DOHH2 (cell line): ENCODE data around the gene TFF2.

Experiments
- H3F3A ChIP-seq: fragments of 200-600 bp; sonication (generic), shearing (Covaris generic); 2 replicates; pipeline ENCODE4 v1.6.0; 2016; ENCODE audit warnings: antibody characterized with exemption, mild to moderate bottlenecking; ENCODE audit not compliant: control insufficient read depth, insufficient read depth
- H3K27ac ChIP-seq: fragments of 200-600 bp; sonication (generic); 2 replicates; pipeline ENCODE4 v1.5.1; 2014; ENCODE audit warnings: low read depth, mild to moderate bottlenecking, low read length, moderate library complexity
- H3K27me3 ChIP-seq: fragments of 200-600 bp; sonication (generic); 2 replicates; pipeline ENCODE4 v1.6.1; 2014; ENCODE audit warnings: mild to moderate bottlenecking, low read length, mixed read lengths; ENCODE audit not compliant: control insufficient read depth
- H3K36me3 ChIP-seq: fragments of 200-600 bp; sonication (generic); 2 replicates; pipeline ENCODE4 v1.6.1; 2014; ENCODE audit warnings: mild to moderate bottlenecking, low read length, moderate library complexity, mixed read lengths; ENCODE audit not compliant: control insufficient read depth
- H3K4me1 ChIP-seq: fragments of 200-600 bp; sonication (generic); 2 replicates; pipeline ENCODE4 v1.6.1; 2014; ENCODE audit warnings: mild to moderate bottlenecking, low read length, mixed read lengths; ENCODE audit not compliant: control insufficient read depth
- H3K4me2 ChIP-seq: fragments of 200-600 bp; sonication (generic); 2 replicates; pipeline ENCODE4 v1.6.0; 2014; ENCODE audit warnings: mild to moderate bottlenecking, low read length, moderate library complexity
- H3K4me3 ChIP-seq: fragments of 200-600 bp; sonication (generic); 2 replicates; pipeline ENCODE4 v1.5.1; 2014; ENCODE audit warnings: mild to moderate bottlenecking, low read length, mixed read lengths
- H3K79me2 ChIP-seq: fragments of 200-600 bp; sonication (generic); 2 replicates; pipeline ENCODE4 v1.6.1; 2014; ENCODE audit warnings: mild to moderate bottlenecking, low read length, mixed read lengths; ENCODE audit not compliant: control insufficient read depth
- H3K9me2 ChIP-seq: fragments of 200-600 bp; sonication (generic); replicated peaks from 2 replicates; pipeline ENCODE4 v1.6.1; 2014; ENCODE audit warnings: mild to moderate bottlenecking, low read length, mixed read lengths; ENCODE audit not compliant: control insufficient read depth
- H3K9me3 ChIP-seq: fragments of 200-600 bp; sonication (generic); 2 replicates; pipeline ENCODE4 v1.6.1; 2014; ENCODE audit warnings: antibody characterized with exemption, low read length, mixed read lengths; ENCODE audit not compliant: control insufficient read depth, insufficient read depth
- H4K20me1 ChIP-seq: fragments of 200-600 bp; sonication (generic); 2 replicates; pipeline ENCODE4 v1.6.0; 2014; ENCODE audit warnings: low read depth, mild to moderate bottlenecking, antibody characterized with exemption, low read length, moderate library complexity; ENCODE audit not compliant: control insufficient read depth, insufficient read depth
- EZH2phosphoT487 ChIP-seq: fragments of 200-600 bp; sonication (generic); IDR thresholded peaks from 2 replicates; pipeline ENCODE4 v1.6.1; 2017; ENCODE audit warnings: borderline replicate concordance, mild to moderate bottlenecking, antibody characterized with exemption, low read length, moderate library complexity, mixed read lengths
- TF ChIP-seq, protein P1 (sequence below): fragments of 200-600 bp; sonication (generic); IDR thresholded peaks from one replicate; pipeline ENCODE4 v1.5.1; 2014; ENCODE audit warnings: antibody characterized with exemption, mild to moderate bottlenecking, low read depth, low read length; ENCODE audit not compliant: poor library complexity, severe bottlenecking

The TFF2 gene

DNA sequence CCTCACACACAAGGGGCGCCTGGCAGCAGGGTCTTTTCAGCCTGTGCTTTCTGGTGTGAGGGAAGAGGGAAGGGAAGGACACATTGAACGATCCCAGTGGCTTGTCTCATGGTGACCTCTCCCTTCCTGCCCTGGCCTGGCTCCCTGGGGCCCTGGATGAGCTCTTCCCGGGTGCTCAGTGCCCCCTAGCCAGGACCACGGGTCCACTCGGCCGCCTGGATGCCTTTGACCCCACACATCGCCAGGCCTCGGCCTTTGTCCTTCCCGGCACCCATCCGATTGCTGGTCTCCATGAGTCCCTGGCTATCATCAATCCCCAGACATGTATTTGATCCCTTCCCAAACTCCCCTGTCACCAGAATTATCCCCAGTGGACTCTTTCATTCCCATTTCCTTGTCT is 29.6 kb downstream of the TFF2 start:
- H3K4me1 ChIP-seq: peaks cover 14% of the 10 kb centered on the region
- H3K4me2 ChIP-seq: no peak overlapping the region
- no peaks in the 10 kb centered on the region for H3K9me3 ChIP-seq
- peaks cover 22% of the 10 kb centered on the region for H3K27me3 ChIP-seq
- TF ChIP-seq EZH2phosphoT487: no peak
- TF ChIP-seq, protein P1, sequence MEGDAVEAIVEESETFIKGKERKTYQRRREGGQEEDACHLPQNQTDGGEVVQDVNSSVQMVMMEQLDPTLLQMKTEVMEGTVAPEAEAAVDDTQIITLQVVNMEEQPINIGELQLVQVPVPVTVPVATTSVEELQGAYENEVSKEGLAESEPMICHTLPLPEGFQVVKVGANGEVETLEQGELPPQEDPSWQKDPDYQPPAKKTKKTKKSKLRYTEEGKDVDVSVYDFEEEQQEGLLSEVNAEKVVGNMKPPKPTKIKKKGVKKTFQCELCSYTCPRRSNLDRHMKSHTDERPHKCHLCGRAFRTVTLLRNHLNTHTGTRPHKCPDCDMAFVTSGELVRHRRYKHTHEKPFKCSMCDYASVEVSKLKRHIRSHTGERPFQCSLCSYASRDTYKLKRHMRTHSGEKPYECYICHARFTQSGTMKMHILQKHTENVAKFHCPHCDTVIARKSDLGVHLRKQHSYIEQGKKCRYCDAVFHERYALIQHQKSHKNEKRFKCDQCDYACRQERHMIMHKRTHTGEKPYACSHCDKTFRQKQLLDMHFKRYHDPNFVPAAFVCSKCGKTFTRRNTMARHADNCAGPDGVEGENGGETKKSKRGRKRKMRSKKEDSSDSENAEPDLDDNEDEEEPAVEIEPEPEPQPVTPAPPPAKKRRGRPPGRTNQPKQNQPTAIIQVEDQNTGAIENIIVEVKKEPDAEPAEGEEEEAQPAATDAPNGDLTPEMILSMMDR: no peak
- H3K36me3 ChIP-seq: no peaks in the 10 kb centered on the region
- H3K27ac ChIP-seq: no peak overlapping the region
- no peaks in the 10 kb centered on the region for H3F3A ChIP-seq
- no peaks in the 10 kb centered on the region for H3K9me2 ChIP-seq
- H3K4me3 ChIP-seq: no peak overlapping the region
- H4K20me1 ChIP-seq: no peaks in the 10 kb centered on the region
- no peaks in the 10 kb centered on the region for H3K79me2 ChIP-seq

- Histone ChIP-seq H3F3A (no peaks in the 10 kb centered on the region), H3K4me1 (peaks cover 14% of the 10 kb centered on the region), H3K9me2 (no peaks in the 10 kb centered on the region), H3K9me3 (no peaks in the 10 kb centered on the region), H3K4me2 (no peak overlapping the region), H3K79me2 (no peaks in the 10 kb centered on the region), H4K20me1 (no peaks in the 10 kb centered on the region), H3K36me3 (no peaks in the 10 kb centered on the region), H3K27ac (no peak overlapping the region), H3K4me3 (no peak overlapping the region), H3K27me3 (peaks cover 22% of the 10 kb centered on the region)
- no peak for TF ChIP-seq EZH2phosphoT487
- TF ChIP-seq, protein P1: no peak
Observed at GRCh38 chr21:42320791-42321190, 30.0 kb downstream of the TFF2 start.

- Histone ChIP-seq H3F3A (no peaks in the 10 kb centered on the region), H3K79me2 (no peaks in the 10 kb centered on the region), H3K9me3 (no peaks in the 10 kb centered on the region), H3K4me3 (peak overlapping the region; percentile 30; the same call in 1 of the 2 replicates), H4K20me1 (no peaks in the 10 kb centered on the region), H3K4me1 (peaks cover 14% of the 10 kb centered on the region), H3K36me3 (no peaks in the 10 kb centered on the region), H3K4me2 (peak overlapping the region; percentile 48), H3K27me3 (peaks cover 19% of the 10 kb centered on the region), H3K9me2 (no peaks in the 10 kb centered on the region), H3K27ac (no peak overlapping the region)
- no peak for TF ChIP-seq EZH2phosphoT487
- TF ChIP-seq, protein P1: peak; percentile 17
Observed at GRCh38 chr21:42319851-42320572, 30.8 kb downstream of the TFF2 start.
